GM19025 (cell line): ENCODE measurements around the gene ADIRF.
"Not testable (repeated sequence)": the region's sequence is repeated elsewhere in the genome, so short reads cannot be mapped to it uniquely, and the experiment has no call there.

Source experiments
- ATAC-seq: cut with Tn5 transposase; IDR thresholded peaks from one replicate; pipeline ENCODE4 v1.9.1; 2021; ENCODE audit warnings: mild to moderate bottlenecking, low read depth, moderate library complexity; ENCODE audit not compliant: unreplicated experiment

Gene ADIRF

GRCh38 chr10:87019504-87019903 lies 51.2 kb downstream of the ADIRF start:
- ATAC-seq = not testable (repeated sequence)

DNA sequence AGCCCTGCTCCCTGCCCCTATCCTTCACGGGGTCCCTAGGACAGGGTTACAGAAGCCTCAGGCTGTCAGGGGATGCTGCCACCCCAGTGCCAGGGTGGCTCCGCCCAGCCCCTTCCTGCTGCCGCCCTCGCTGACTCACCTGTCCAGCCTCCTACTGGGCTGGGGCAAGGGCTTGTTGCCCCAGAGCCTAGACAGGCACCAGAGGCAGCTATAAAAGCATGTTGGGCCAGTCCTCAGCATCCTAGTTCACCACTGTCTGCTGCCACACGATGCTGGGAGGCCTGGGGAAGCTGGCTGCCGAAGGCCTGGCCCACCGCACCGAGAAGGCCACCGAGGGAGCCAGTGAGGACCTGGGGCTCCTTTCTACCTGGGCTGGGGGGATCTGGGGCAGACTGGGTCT lies 51.8 kb downstream of the ADIRF start, which contains the start of gene FAM25A:
TSS of gene FAM25A (plus strand) at position 239 of the 400 bp plus-strand sequence. CDS start at position 270, 31 bp downstream.
- not testable (repeated sequence) for ATAC-seq
